Measurements from ENCODE around the gene ARL1.

GRCh38 chr12:101439236-101439635 is 31.7 kb upstream of the ARL1 start:
- no peak for TF ChIP-seq ELK1 (IDR thresholded peaks at IDR 0.05; ENCODE audit: low read depth, low read length)
- TF ChIP-seq YY1 (IDR thresholded peaks at IDR 0.05; ENCODE audit: low read depth, low read length), result no peak
- no peak for TF ChIP-seq RAD21 (IDR thresholded peaks at IDR 0.05; ENCODE audit: insufficient read depth, low read depth, low read length)
- no peak for TF ChIP-seq CEBPZ (IDR thresholded peaks at IDR 0.05; ENCODE audit: low read depth, low read length)
- no peak for TF ChIP-seq BCL3 (IDR thresholded peaks at IDR 0.05; ENCODE audit: borderline replicate concordance, insufficient read depth, low read depth, low read length, poor library complexity, severe bottlenecking)
- no peak for TF ChIP-seq MEF2A (IDR thresholded peaks at IDR 0.05; ENCODE audit: insufficient read depth, low read depth, low read length)
- TF ChIP-seq POLR2A (IDR thresholded peaks at IDR 0.05; ENCODE audit: low read depth, low read length), result no peak

All from GM12878 (cell line).